Mesendoderm (in vitro differentiated cells): ENCODE data around the gene CCDC194.
A peak's percentile ranks its signal among the peaks of the same experiment; 100 is the strongest.

Source experiments
- DNase-seq: peaks from one replicate; pipeline ENCODE4 v3.0.0; 2013
- H2AK5ac ChIP-seq: 2 replicates; pipeline ENCODE4 v1.6.1; 2013; ENCODE audit warnings: low read length, inconsistent platforms
- H2BK120ac ChIP-seq: 2 replicates; pipeline ENCODE4 v1.6.1; 2013; ENCODE audit warnings: low read depth, mild to moderate bottlenecking, low read length, moderate library complexity, mixed read lengths
- H2BK15ac ChIP-seq: replicated peaks from 2 replicates; pipeline ENCODE4 v1.6.1; 2013; ENCODE audit warnings: low read depth, mild to moderate bottlenecking, moderate library complexity
- H2BK5ac ChIP-seq: 2 replicates; pipeline ENCODE4 v1.6.1; 2013; ENCODE audit warnings: low read length, inconsistent platforms
- H3K18ac ChIP-seq: 2 replicates; pipeline ENCODE4 v1.6.1; 2013; ENCODE audit warnings: mild to moderate bottlenecking, low read length, mixed read lengths
- H3K23ac ChIP-seq: one replicate; pipeline ENCODE4 v1.6.1; 2013; ENCODE audit warnings: low read length
- H3K27ac ChIP-seq: 2 replicates; pipeline ENCODE4 v1.5.1; 2013; ENCODE audit warnings: low read depth, mild to moderate bottlenecking, inconsistent platforms, low read length, moderate library complexity
- H3K27me3 ChIP-seq: 2 replicates; pipeline ENCODE4 v1.6.1; 2013; ENCODE audit warnings: low read length, control low read depth, mild to moderate bottlenecking, inconsistent platforms; ENCODE audit not compliant: insufficient read depth, poor library complexity
- H3K36me3 ChIP-seq: 2 replicates; pipeline ENCODE4 v1.6.1; 2013; ENCODE audit warnings: low read length, inconsistent platforms; ENCODE audit not compliant: control insufficient read depth, insufficient read depth
- H3K4ac ChIP-seq: one replicate; pipeline ENCODE4 v1.6.1; 2013; ENCODE audit warnings: low read depth, mild to moderate bottlenecking, low read length, moderate library complexity
- H3K4me1 ChIP-seq: 2 replicates; pipeline ENCODE4 v1.6.1; 2013; ENCODE audit warnings: low read depth, low read length, inconsistent platforms; ENCODE audit not compliant: control insufficient read depth
- H3K4me2 ChIP-seq: 2 replicates; pipeline ENCODE4 v1.6.1; 2013; ENCODE audit warnings: low read length
- H3K4me3 ChIP-seq: 2 replicates; pipeline ENCODE4 v1.5.1; 2013; ENCODE audit warnings: mild to moderate bottlenecking, low read length
- H3K56ac ChIP-seq: one replicate; pipeline ENCODE4 v1.6.1; 2013; ENCODE audit warnings: low read length
- H3K79me1 ChIP-seq: 2 replicates; pipeline ENCODE4 v1.6.1; 2013; ENCODE audit warnings: low read length, inconsistent platforms
- H3K79me2 ChIP-seq: 2 replicates; pipeline ENCODE4 v1.6.1; 2013; ENCODE audit warnings: mild to moderate bottlenecking, low read length; ENCODE audit not compliant: control insufficient read depth, insufficient read depth
- H3K9ac ChIP-seq: 2 replicates; pipeline ENCODE4 v1.6.1; 2013; ENCODE audit warnings: low read length, inconsistent platforms
- H4K5ac ChIP-seq: one replicate; pipeline ENCODE4 v1.6.1; 2013; ENCODE audit warnings: low read length
- H4K8ac ChIP-seq: one replicate; pipeline ENCODE4 v1.6.1; 2013; ENCODE audit warnings: low read depth, mild to moderate bottlenecking, control low read depth, low read length, moderate library complexity
- WGBS: extraction: QIAGEN DNeasy Blood & Tissue Kit; methylation state at CpG from one replicate; pipeline ENCODE4 v1.1.7; 2013; ENCODE audit warnings: low lambda C conversion rate, missing lambda C conversion rate; ENCODE audit not compliant: insufficient coverage; ENCODE audit errors: extremely low coverage; 5-methylcytosine and 5-hydroxymethylcytosine counted together

The CCDC194 gene

DNA sequence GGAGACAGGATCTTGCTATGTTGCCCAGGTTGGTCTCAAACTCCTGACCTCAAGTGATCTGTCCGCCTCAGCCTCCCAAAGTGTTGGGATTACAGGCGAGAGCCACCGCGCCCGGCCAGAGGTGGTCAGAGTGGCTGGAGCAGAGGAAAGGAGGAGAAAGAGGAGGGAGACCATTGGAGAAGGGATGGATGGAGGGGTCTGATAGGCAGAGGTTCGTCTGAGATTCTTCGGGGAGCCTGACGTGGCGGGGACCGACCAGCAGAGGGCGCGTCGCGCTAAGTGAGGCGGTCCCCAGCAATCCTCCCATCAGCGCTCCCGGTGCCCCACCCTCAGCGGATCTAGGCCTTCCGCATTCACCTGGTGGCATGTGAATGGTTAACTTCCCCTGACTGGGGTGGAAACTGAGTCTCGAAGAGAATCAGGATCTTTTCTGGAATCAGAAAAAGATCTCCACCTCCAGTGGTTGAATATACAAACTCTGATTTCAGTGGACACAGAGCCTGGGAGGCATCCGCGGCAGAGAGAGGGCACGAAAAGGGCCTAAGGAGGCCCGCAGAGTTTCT lies 47.8 kb downstream of the CCDC194 start:
- Histone ChIP-seq H4K8ac (no peak overlapping the region), H3K9ac (no peak overlapping the region), H3K56ac (no peak overlapping the region), H3K23ac (no peak overlapping the region), H2AK5ac (no peak overlapping the region), H3K79me2 (no peaks in the 10 kb centered on the region), H2BK120ac (no peak overlapping the region), H3K4me1 (no peaks in the 10 kb centered on the region), H3K27ac (no peak overlapping the region), H2BK15ac (no peak overlapping the region), H3K4me3 (no peak overlapping the region), H2BK5ac (no peak overlapping the region), H3K36me3 (no peaks in the 10 kb centered on the region), H3K4me2 (no peak overlapping the region), H4K5ac (no peak overlapping the region), H3K27me3 (no peaks in the 10 kb centered on the region), H3K4ac (no peak overlapping the region), H3K18ac (no peak overlapping the region), H3K79me1 (no peaks in the 10 kb centered on the region)
- DNase-seq, result peak; percentile 78
- no CpG with 5 or more reads among the region's 24 CpGs for WGBS

- Histone ChIP-seq H3K36me3 (no peaks in the 10 kb centered on the region), H2BK120ac (no peak overlapping the region), H2BK15ac (no peak overlapping the region), H2BK5ac (no peak overlapping the region), H3K4me3 (no peak overlapping the region), H3K4me2 (no peak overlapping the region), H3K18ac (no peak overlapping the region), H3K9ac (no peak overlapping the region), H3K79me1 (peaks cover 2% of the 10 kb centered on the region), H3K23ac (no peak overlapping the region), H3K79me2 (no peaks in the 10 kb centered on the region), H4K5ac (no peak overlapping the region), H3K27ac (no peak overlapping the region), H3K4me1 (no peaks in the 10 kb centered on the region), H3K27me3 (no peaks in the 10 kb centered on the region), H4K8ac (no peak overlapping the region), H3K56ac (no peak overlapping the region), H3K4ac (no peak overlapping the region), H2AK5ac (no peak overlapping the region)
- WGBS, result no CpG with 5 or more reads among the region's 7 CpGs
- no peak for DNase-seq
These were observed 52.2 kb downstream of the CCDC194 start for GRCh38 chr19:17341845-17342244.

DNA sequence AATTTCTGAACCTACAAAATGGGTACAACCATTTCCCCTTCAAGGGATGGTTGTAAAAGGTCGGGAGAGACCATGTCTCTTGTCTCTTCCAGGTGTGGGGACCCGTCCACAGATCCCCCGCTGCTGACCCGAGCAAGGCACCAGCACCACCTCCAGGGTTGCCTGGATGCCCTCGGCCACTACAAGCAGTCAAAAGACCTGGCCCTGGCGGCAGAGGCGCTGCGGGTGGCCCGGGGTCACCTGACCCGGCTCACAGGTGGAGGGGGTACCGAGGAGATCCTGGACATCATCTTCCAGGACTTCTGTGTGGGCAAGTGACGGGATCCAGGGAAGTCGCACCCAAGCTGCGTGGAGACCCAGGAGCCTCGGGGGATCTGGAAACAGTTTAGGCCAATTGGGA lies 52.6 kb downstream of the CCDC194 start:
- Histone ChIP-seq H3K18ac (no peak overlapping the region), H3K4ac (no peak overlapping the region), H3K9ac (no peak overlapping the region), H3K4me2 (no peak overlapping the region), H3K56ac (no peak overlapping the region), H2BK15ac (no peak overlapping the region), H3K79me1 (peaks cover 2% of the 10 kb centered on the region), H3K36me3 (no peaks in the 10 kb centered on the region), H4K8ac (no peak overlapping the region), H2BK5ac (no peak overlapping the region), H3K4me3 (no peak overlapping the region), H2AK5ac (no peak overlapping the region), H3K27ac (no peak overlapping the region), H3K79me2 (no peaks in the 10 kb centered on the region), H4K5ac (no peak overlapping the region), H3K23ac (no peak overlapping the region), H3K4me1 (no peaks in the 10 kb centered on the region), H3K27me3 (no peaks in the 10 kb centered on the region), H2BK120ac (no peak overlapping the region)
- no peak for DNase-seq
- WGBS, result no CpG with 5 or more reads among the region's 15 CpGs

DNA sequence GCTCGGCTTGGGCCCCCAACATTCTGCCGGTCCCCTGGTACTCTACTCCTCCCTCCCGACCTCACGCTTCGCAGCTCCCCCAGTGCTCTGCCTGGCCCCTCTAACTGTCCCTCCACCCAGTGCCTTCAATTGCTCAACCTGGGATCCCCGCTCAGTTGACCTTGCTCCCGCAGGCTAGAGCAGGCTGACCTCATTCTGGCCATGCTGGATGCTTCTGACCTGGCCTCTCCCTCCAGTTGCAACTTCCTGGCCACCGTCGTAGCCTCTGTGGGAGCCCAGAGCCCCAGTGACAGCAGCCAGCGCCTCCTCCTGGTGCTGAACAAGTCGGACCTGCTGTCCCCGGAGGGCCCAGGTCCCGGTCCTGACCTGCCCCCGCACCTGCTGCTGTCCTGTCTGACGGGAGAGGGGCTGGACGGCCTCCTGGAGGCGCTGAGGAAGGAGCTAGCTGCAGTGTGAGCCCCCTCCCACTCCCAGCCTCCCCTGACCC lies 53.1 kb downstream of the CCDC194 start:
- no peak overlapping the region for H3K9ac ChIP-seq
- H3K4me2 ChIP-seq, result no peak overlapping the region
- no peak overlapping the region for H3K4ac ChIP-seq
- H3K79me1 ChIP-seq, result peaks cover 2% of the 10 kb centered on the region
- no peaks in the 10 kb centered on the region for H3K27me3 ChIP-seq
- no peak overlapping the region for H3K27ac ChIP-seq
- H2BK15ac ChIP-seq, result no peak overlapping the region
- H2BK120ac ChIP-seq, result no peak overlapping the region
- no CpG with 5 or more reads among the region's 17 CpGs for WGBS
- H3K36me3 ChIP-seq, result no peaks in the 10 kb centered on the region
- H3K23ac ChIP-seq, result no peak overlapping the region
- no peaks in the 10 kb centered on the region for H3K4me1 ChIP-seq
- no peak overlapping the region for H2AK5ac ChIP-seq
- H4K8ac ChIP-seq, result no peak overlapping the region
- no peak overlapping the region for H2BK5ac ChIP-seq
- DNase-seq, result peak; percentile 79
- no peak overlapping the region for H4K5ac ChIP-seq
- H3K4me3 ChIP-seq, result no peak overlapping the region
- peak overlapping the region; percentile 35 for H3K56ac ChIP-seq
- no peak overlapping the region for H3K18ac ChIP-seq
- H3K79me2 ChIP-seq, result no peaks in the 10 kb centered on the region
